SK-MEL-5 (cell line): ENCODE results near the gene KCTD13. TPM values are rescaled to one million over a fixed set of nuclear protein-coding genes. Genes with fewer than 3 reads are reported as not detected.
A peak's percentile ranks its signal among the peaks of the same experiment; 100 is the strongest.
"Not testable (repeated sequence)": the region's sequence is repeated elsewhere in the genome, so short reads cannot be mapped to it uniquely, and the experiment has no call there.

Experiments
- DNase-seq: peaks from one replicate; pipeline ENCODE4 v3.0.0-alpha.2; 2016; ENCODE audit warnings: low read depth, low spot score
- in situ Hi-C: cut with HindIII; loops from 2 replicates; pipeline ENCODE4 v1.10.0; 2016; ENCODE audit warnings: low sequenced_read_pairs, high pct_unique_total_duplicates, low pct_unique_long_range_greater_than_20kb
- total RNA-seq: library from RNA; depleted of rRNA; stranded (reverse); fragments of >200 nt; shearing (Covaris generic); gene quantifications from 2 replicates; pipeline ENCODE4 v1.2.3, GENCODE V29; 2014

The KCTD13 gene
- total RNA-seq, 1 experiment from 2014 or later = 9.1 TPM

GRCh38 chr16:29898135-29898803 is 27.8 kb downstream of the KCTD13 start:
- no peak for DNase-seq

GRCh38 chr16:29897333-29897732 is 28.7 kb downstream of the KCTD13 start:
- DNase-seq = no peak
- in situ Hi-C loops = no loop called here

More at GRCh38 chr16:29898135-29898803, 27.8 kb downstream of the KCTD13 start:
- in situ Hi-C loops = no loop called here

GRCh38 chr16:29896841-29897240 is 29.2 kb downstream of the KCTD13 start:
- in situ Hi-C loops = no loop called here
- DNase-seq = no peak

- DNase-seq = no peak
These were observed 31.7 kb downstream of the KCTD13 start for GRCh38 chr16:29894352-29894751.

GRCh38 chr16:29893553-29893952 is 32.5 kb downstream of the KCTD13 start:
- in situ Hi-C loops = no loop called here
- no peak for DNase-seq

More at GRCh38 chr16:29894352-29894751, 31.7 kb downstream of the KCTD13 start:
- in situ Hi-C loops = no loop called here

GRCh38 chr16:29892458-29892813 is 33.6 kb downstream of the KCTD13 start:
- in situ Hi-C loops = no loop called here
- no peak for DNase-seq

GRCh38 chr16:29891525-29892457 is 34.2 kb downstream of the KCTD13 start:
- DNase-seq = no peak
- in situ Hi-C loops = no loop called here

- DNase-seq, in situ Hi-C loops: not testable (repeated sequence)
These were observed 36.7 kb downstream of the KCTD13 start for GRCh38 chr16:29889372-29889771.

GRCh38 chr16:29883987-29884386 is 42.0 kb downstream of the KCTD13 start:
- in situ Hi-C loops = no loop called here
- DNase-seq = no peak

GRCh38 chr16:29881050-29881449 is 45.0 kb downstream of the KCTD13 start:
- in situ Hi-C loops = no loop called here

GRCh38 chr16:29878172-29878571 is 47.9 kb downstream of the KCTD13 start:
- no peak for DNase-seq
- in situ Hi-C loops = no loop called here

More at GRCh38 chr16:29881050-29881449, 45.0 kb downstream of the KCTD13 start:
- no peak for DNase-seq

- in situ Hi-C loops = no loop called here
- peak; percentile 25 for DNase-seq
These were observed 48.6 kb downstream of the KCTD13 start for GRCh38 chr16:29877266-29877961.

- in situ Hi-C loops = no loop called here
- DNase-seq = no peak
These were observed 49.3 kb downstream of the KCTD13 start for GRCh38 chr16:29876594-29877249.

- no peak for DNase-seq
- in situ Hi-C loops = no loop called here
These were observed 49.8 kb downstream of the KCTD13 start for GRCh38 chr16:29876217-29876593.

- DNase-seq = no peak
- in situ Hi-C loops = no loop called here
These were observed 50.8 kb downstream of the KCTD13 start for GRCh38 chr16:29875206-29875605.

- in situ Hi-C loops = no loop called here
These were observed 52.7 kb downstream of the KCTD13 start for GRCh38 chr16:29873319-29873718.

GRCh38 chr16:29871822-29872546 is 54.0 kb downstream of the KCTD13 start:
- in situ Hi-C loops = no loop called here

More at GRCh38 chr16:29873319-29873718, 52.7 kb downstream of the KCTD13 start:
- DNase-seq = no peak

More at GRCh38 chr16:29871822-29872546, 54.0 kb downstream of the KCTD13 start:
- DNase-seq = no peak
